OCI-LY7 (cell line): ENCODE measurements around the gene NGEF. TPM values are rescaled to one million over a fixed set of nuclear protein-coding genes. Genes with fewer than 3 reads are reported as not detected.

ENCODE experiments used
- BruUV-seq: library from RNA; stranded (reverse); fragments of 400-500 nt; replicated peaks from 2 replicates; lab custom pipeline; 2021; lab: Mats Ljungman, UMichigan
- CTCF ChIA-PET: fragments of 300-600 bp; sonication (Branson Sonifier 250); formaldehyde crosslinking; loops from one replicate; lab custom pipeline; 2022; ENCODE audit warnings: antibody characterized with exemption; ENCODE audit not compliant: unreplicated experiment; lab: Charles Lee
- POLR2A ChIA-PET: fragments of 300-600 bp; sonication (Branson Sonifier 250); formaldehyde crosslinking; loops from one replicate; lab custom pipeline; 2022; ENCODE audit warnings: antibody characterized with exemption; lab: Charles Lee
- DNase-seq: peaks from one replicate; pipeline ENCODE4 v3.0.0-alpha.2; 2015; ENCODE audit warnings: low spot score
- H2AFZ ChIP-seq: fragments of 200-600 bp; sonication (generic), shearing (Covaris generic); 2 replicates; pipeline ENCODE4 v1.6.1; 2014; ENCODE audit warnings: mild to moderate bottlenecking, antibody characterized with exemption, low read length, moderate library complexity
- H3K27ac ChIP-seq: fragments of 200-600 bp; sonication (generic); 2 replicates; pipeline ENCODE4 v1.5.1; 2014; ENCODE audit warnings: mixed run types, low read depth, mild to moderate bottlenecking, moderate library complexity, low read length, inconsistent platforms; ENCODE audit not compliant: poor library complexity, severe bottlenecking
- H3K36me3 ChIP-seq: fragments of 200-600 bp; sonication (generic); 2 replicates; pipeline ENCODE4 v1.6.1; 2014; ENCODE audit warnings: mild to moderate bottlenecking, antibody characterized with exemption, low read length, moderate library complexity, mixed read lengths; ENCODE audit not compliant: insufficient read depth
- H3K4me1 ChIP-seq: fragments of 200-600 bp; sonication (generic); 2 replicates; pipeline ENCODE4 v1.5.1; 2014; ENCODE audit warnings: mild to moderate bottlenecking, low read length; ENCODE audit not compliant: insufficient read depth, poor library complexity, severe bottlenecking
- H3K4me2 ChIP-seq: fragments of 200-600 bp; sonication (generic); 2 replicates; pipeline ENCODE4 v1.6.1; 2014; ENCODE audit warnings: mild to moderate bottlenecking, low read length
- H3K4me3 ChIP-seq: fragments of 200-600 bp; sonication (generic); 2 replicates; pipeline ENCODE4 v1.5.1; 2014; ENCODE audit warnings: mild to moderate bottlenecking, low read depth, low read length; ENCODE audit not compliant: poor library complexity, severe bottlenecking
- H3K79me2 ChIP-seq: fragments of 200-600 bp; sonication (generic); 2 replicates; pipeline ENCODE4 v1.6.1; 2016; ENCODE audit warnings: low read depth, mild to moderate bottlenecking, low read length, moderate library complexity, mixed read lengths; ENCODE audit not compliant: insufficient read depth
- H3K9me2 ChIP-seq: fragments of 200-600 bp; sonication (generic); 2 replicates; pipeline ENCODE4 v1.6.1; 2016; ENCODE audit warnings: mild to moderate bottlenecking, low read length, mixed read lengths; ENCODE audit not compliant: insufficient read depth
- H3K9me3 ChIP-seq: fragments of 200-600 bp; sonication (generic); 2 replicates; pipeline ENCODE4 v1.6.1; 2014; ENCODE audit warnings: mild to moderate bottlenecking, mixed run types, low read length, mixed read lengths
- H4K20me1 ChIP-seq: fragments of 200-600 bp; sonication (generic); 2 replicates; pipeline ENCODE4 v1.6.1; 2014; ENCODE audit warnings: mild to moderate bottlenecking, antibody characterized with exemption, low read length, moderate library complexity, mixed read lengths; ENCODE audit not compliant: insufficient read depth
- EZH2phosphoT487 ChIP-seq: fragments of 200-600 bp; sonication (generic); IDR thresholded peaks from 2 replicates; pipeline ENCODE4 v1.6.1; 2018; ENCODE audit warnings: low read depth, borderline replicate concordance, mild to moderate bottlenecking, mixed run types, antibody characterized with exemption, low read length, moderate library complexity, mixed read lengths
- intact Hi-C: fragments of 100-400 bp; cut with micrococcal nuclease; formaldehyde crosslinking; loops from one replicate; pipeline ENCODE4 v1.10.0; 2022; ENCODE audit not compliant: unreplicated experiment
- total RNA-seq, 2 experiments: library from RNA; depleted of rRNA in 1 of 2; stranded (reverse); fragments of >200 nt in 1 of 2; shearing (Covaris generic) in 1 of 2; gene quantifications; 2 replicates each; pipeline ENCODE4 v1.2.3, GENCODE V29; 2014 to 2022
- TF ChIP-seq, protein P1 (sequence below): fragments of 200-600 bp; sonication (generic); conservative IDR thresholded peaks from 2 replicates; pipeline ENCODE4 v1.5.1; 2014; ENCODE audit warnings: mild to moderate bottlenecking, antibody characterized with exemption, low read length, moderate library complexity, mixed read lengths

The NGEF gene
- total RNA-seq, 2 experiments from 2014 or later = 0.82 TPM; not detected in 1

GRCh38 chr2:232859385-232859916, 153.6 kb downstream of the NGEF start:
- Histone ChIP-seq H3K27ac (no peak overlapping the region), H3K4me2 (no peak overlapping the region), H3K79me2 (no peaks in the 10 kb centered on the region), H4K20me1 (no peaks in the 10 kb centered on the region), H3K9me2 (no peaks in the 10 kb centered on the region), H3K4me1 (no peaks in the 10 kb centered on the region), H3K9me3 (no peaks in the 10 kb centered on the region), H3K4me3 (no peak overlapping the region), H3K36me3 (peaks cover 39% of the 10 kb centered on the region), H2AFZ (no peak overlapping the region)
- DNase-seq = no peak
- intact Hi-C loops = no loop called here
- TF ChIP-seq, protein P1, sequence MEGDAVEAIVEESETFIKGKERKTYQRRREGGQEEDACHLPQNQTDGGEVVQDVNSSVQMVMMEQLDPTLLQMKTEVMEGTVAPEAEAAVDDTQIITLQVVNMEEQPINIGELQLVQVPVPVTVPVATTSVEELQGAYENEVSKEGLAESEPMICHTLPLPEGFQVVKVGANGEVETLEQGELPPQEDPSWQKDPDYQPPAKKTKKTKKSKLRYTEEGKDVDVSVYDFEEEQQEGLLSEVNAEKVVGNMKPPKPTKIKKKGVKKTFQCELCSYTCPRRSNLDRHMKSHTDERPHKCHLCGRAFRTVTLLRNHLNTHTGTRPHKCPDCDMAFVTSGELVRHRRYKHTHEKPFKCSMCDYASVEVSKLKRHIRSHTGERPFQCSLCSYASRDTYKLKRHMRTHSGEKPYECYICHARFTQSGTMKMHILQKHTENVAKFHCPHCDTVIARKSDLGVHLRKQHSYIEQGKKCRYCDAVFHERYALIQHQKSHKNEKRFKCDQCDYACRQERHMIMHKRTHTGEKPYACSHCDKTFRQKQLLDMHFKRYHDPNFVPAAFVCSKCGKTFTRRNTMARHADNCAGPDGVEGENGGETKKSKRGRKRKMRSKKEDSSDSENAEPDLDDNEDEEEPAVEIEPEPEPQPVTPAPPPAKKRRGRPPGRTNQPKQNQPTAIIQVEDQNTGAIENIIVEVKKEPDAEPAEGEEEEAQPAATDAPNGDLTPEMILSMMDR = no peak
- no peak for TF ChIP-seq EZH2phosphoT487
- POLR2A ChIA-PET = interaction anchor here (0.6 kb wide), 1 partner anchor 218 kb away, joined by 3 read pairs; no protein-coding TSS in a partner anchor
- BruUV-seq = no TSS peak
- CTCF ChIA-PET = no interaction called here

DNA sequence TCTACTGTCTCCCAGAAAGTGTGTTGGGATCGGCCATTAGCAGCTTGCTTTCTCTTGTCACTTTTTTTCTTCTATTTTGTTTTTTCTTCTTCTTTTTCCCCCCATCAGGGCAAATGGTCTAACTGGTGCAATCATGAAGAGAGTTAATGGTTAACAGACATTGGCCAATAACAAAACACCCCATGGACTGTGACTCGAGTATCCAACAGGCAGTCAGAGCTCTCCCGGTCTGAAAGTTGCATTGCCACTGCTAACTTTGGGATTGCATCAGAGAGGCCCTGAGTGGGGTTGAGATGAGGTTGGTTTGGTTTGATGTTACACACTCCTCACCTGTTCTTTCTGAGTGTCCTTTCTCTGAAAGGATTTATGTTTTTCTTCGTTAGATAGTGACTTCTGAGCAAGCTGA, 155.9 kb downstream of the NGEF start:
- Histone ChIP-seq H3K9me2 (no peaks in the 10 kb centered on the region), H3K4me1 (no peaks in the 10 kb centered on the region), H3K9me3 (no peaks in the 10 kb centered on the region), H3K79me2 (no peaks in the 10 kb centered on the region), H3K36me3 (peaks cover 53% of the 10 kb centered on the region), H2AFZ (no peak overlapping the region), H3K27ac (no peak overlapping the region), H4K20me1 (no peaks in the 10 kb centered on the region), H3K4me3 (no peak overlapping the region), H3K4me2 (no peak overlapping the region)
- ChIA-PET POLR2A (interaction anchor here (0.6 kb wide), 1 partner anchor 385 kb away, joined by 3 read pairs; no protein-coding TSS in a partner anchor), CTCF (no interaction called here)
- TF ChIP-seq, protein P1 = no peak
- no peak for TF ChIP-seq EZH2phosphoT487
- intact Hi-C loops = no loop called here
- BruUV-seq = TSS peak; percentile 63
- DNase-seq = no peak

DNA sequence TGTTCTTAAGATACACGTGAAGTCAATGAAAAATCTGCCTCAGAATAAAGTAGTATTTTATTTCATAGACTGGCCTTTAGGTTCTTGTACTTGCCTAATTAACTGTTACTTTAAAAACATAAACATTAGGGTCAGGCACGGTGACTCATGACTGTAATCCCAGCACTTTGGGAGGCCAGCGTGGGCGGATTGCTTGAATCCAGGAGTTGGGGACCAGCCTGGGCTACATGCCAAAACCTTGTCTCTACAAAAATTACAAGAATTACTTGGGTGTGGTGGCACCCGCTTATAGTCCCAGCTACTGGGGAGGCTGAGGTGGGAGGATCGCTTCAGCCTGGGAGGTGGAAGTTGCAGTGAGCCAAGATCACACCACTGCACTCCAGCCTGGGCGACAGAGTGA, 159.0 kb downstream of the NGEF start:
- no peak for DNase-seq
- no peak overlapping the region for H3K4me3 ChIP-seq
- H3K27ac ChIP-seq = no peak overlapping the region
- POLR2A ChIA-PET = interaction anchor here (0.7 to 1.0 kb wide), 2 partner anchors 13 to 69 kb away, joined by 4 read pairs; no protein-coding TSS in a partner anchor
- no peaks in the 10 kb centered on the region for H3K9me2 ChIP-seq
- no peaks in the 10 kb centered on the region for H4K20me1 ChIP-seq
- no peaks in the 10 kb centered on the region for H3K4me1 ChIP-seq
- intact Hi-C loops = loop anchor here (5.0 kb wide), 1 partner anchor 198 kb away; no protein-coding TSS in a partner anchor
- H2AFZ ChIP-seq = no peak overlapping the region
- no peaks in the 10 kb centered on the region for H3K9me3 ChIP-seq
- H3K79me2 ChIP-seq = no peaks in the 10 kb centered on the region
- TF ChIP-seq, protein P1 = no peak
- TF ChIP-seq EZH2phosphoT487 = no peak
- H3K4me2 ChIP-seq = no peak overlapping the region
- CTCF ChIA-PET = no interaction called here
- peaks cover 76% of the 10 kb centered on the region for H3K36me3 ChIP-seq
- BruUV-seq = no TSS peak
